Measurements from ENCODE around the gene GPR3. TPM values are rescaled to one million over a fixed set of nuclear protein-coding genes. Genes with fewer than 3 reads are reported as not detected.

The GPR3 gene
- total RNA-seq, 4 donors from 2014 or later: 0.51 to 0.66 TPM; not detected in 2

GRCh38 chr1:27366113-27366410 is 26.4 kb upstream of the GPR3 start:
- no peak for TF ChIP-seq CTCF (IDR thresholded peaks at IDR 0.05; ENCODE audit: low read depth)

GRCh38 chr1:27366411-27367159 is 25.8 kb upstream of the GPR3 start, which contains the start of gene MAP3K6:
MAP3K6 (minus strand) TSS chr1:27366961; CDS start chr1:27366597, 364 bp downstream.
- no peak for TF ChIP-seq CTCF (IDR thresholded peaks at IDR 0.05; ENCODE audit: low read depth)

GRCh38 chr1:27367160-27367650 is 25.2 kb upstream of the GPR3 start:
- no peak for TF ChIP-seq CTCF (IDR thresholded peaks at IDR 0.05; ENCODE audit: low read depth)

GRCh38 chr1:27368869-27369582 is 23.4 kb upstream of the GPR3 start:
- TF ChIP-seq CTCF (IDR thresholded peaks at IDR 0.05; ENCODE audit: low read depth): no peak

- no peak for TF ChIP-seq CTCF (IDR thresholded peaks at IDR 0.05; ENCODE audit: low read depth)
Observed at GRCh38 chr1:27372022-27372807, 20.2 kb upstream of the GPR3 start.

GRCh38 chr1:27372808-27373690 is 19.4 kb upstream of the GPR3 start:
- TF ChIP-seq CTCF (IDR thresholded peaks at IDR 0.05; ENCODE audit: low read depth): no peak
